HCT116 (cell line): ENCODE data around the gene MRGPRE. TPM values are rescaled to one million over a fixed set of nuclear protein-coding genes. Genes with fewer than 3 reads are reported as not detected.

Experiments
- ATAC-seq: fragments of 200-7000 bp; cut with Tn5 transposase; 2 replicates; pipeline ENCODE4 v1.9.1; 2020; ENCODE audit warnings: mild to moderate bottlenecking, moderate library complexity
- BruUV-seq: library from RNA; stranded (reverse); fragments of 400-500 nt; replicated peaks from 2 replicates; lab custom pipeline; 2021; lab: Mats Ljungman, UMichigan
- CTCF ChIA-PET: fragments of 300-600 bp; sonication (Branson Sonifier 250); formaldehyde crosslinking; loops from one replicate; lab custom pipeline; 2021; ENCODE audit warnings: antibody characterized with exemption; lab: Charles Lee
- POLR2A ChIA-PET: fragments of 300-600, 350-600 bp; sonication (Branson Sonifier 250); formaldehyde crosslinking; loops from one replicate; lab custom pipeline; 2021; ENCODE audit warnings: antibody characterized with exemption; lab: Charles Lee
- RAD21 ChIA-PET, 2 experiments: fragments of 300-600 bp; sonication (Branson Sonifier 250); formaldehyde crosslinking; loops; one replicate each; lab custom pipeline; 2023; ENCODE audit warnings: low total read pairs in 2 of 2; ENCODE audit not compliant: uncharacterized antibody in 2 of 2, unreplicated experiment in 2 of 2, low non-redundant PET in 1 of 2; lab: Charles Lee
- DNase-seq: peaks from one replicate; pipeline ENCODE4 v3.0.0-alpha.2; 2010; ENCODE audit warnings: low read depth, low spot score
- H2AFZ ChIP-seq: fragments of 200-600 bp; shearing (Covaris generic), sonication (generic); 2 replicates; pipeline ENCODE4 v1.6.1; 2017; ENCODE audit warnings: low read depth, mixed run types, mixed read lengths, antibody characterized with exemption, low read length; ENCODE audit not compliant: poor library complexity, severe bottlenecking
- H3K27ac ChIP-seq: 2 replicates; pipeline ENCODE4 v1.5.1; 2012; ENCODE audit warnings: low read depth, low read length
- H3K27me3 ChIP-seq: fragments of 200-600 bp; sonication (generic); 2 replicates; pipeline ENCODE4 v1.6.1; 2016; ENCODE audit warnings: mixed run types, low read length, mixed read lengths; ENCODE audit not compliant: insufficient read depth
- H3K36me3 ChIP-seq, 2 experiments: fragments of 200-500 bp in 1 of 2; fragments of 200-600 bp in 1 of 2; sonication (Bioruptor generic) in 1 of 2; sonication (generic) in 1 of 2; 2 replicates each; pipeline versions ENCODE4 v1.5.1 to v1.6.1; 2014 to 2016; ENCODE audit warnings: low read length in 2 of 2, inconsistent platforms in 1 of 2, mixed read lengths in 1 of 2, mixed run types in 1 of 2; ENCODE audit not compliant: insufficient read depth in 2 of 2, control insufficient read depth in 1 of 2
- H3K4me1 ChIP-seq, 2 experiments: fragments of 200-600 bp in 1 of 2; sonication (generic) in 1 of 2; 2 replicates each; pipeline versions ENCODE4 v1.5.1 to v1.6.1; 2012 to 2017; ENCODE audit warnings: low read length in 2 of 2, inconsistent platforms in 1 of 2, mild to moderate bottlenecking in 1 of 2, mixed read lengths in 1 of 2, mixed run types in 1 of 2, moderate library complexity in 1 of 2; ENCODE audit not compliant: insufficient read depth in 2 of 2, control insufficient read depth in 1 of 2
- H3K4me2 ChIP-seq: fragments of 200-600 bp; sonication (generic); 2 replicates; pipeline ENCODE4 v1.6.1; 2017; ENCODE audit warnings: mixed run types, low read length, mixed read lengths
- H3K4me3 ChIP-seq, 2 experiments: fragments of 200-600 bp in 1 of 2; sonication (generic) in 1 of 2; replicated peaks in 1 of 2; 2 replicates each; pipeline ENCODE4 v1.5.1; 2011 to 2016; ENCODE audit warnings: low read length in 2 of 2, control low read depth in 1 of 2, low read depth in 1 of 2, mild to moderate bottlenecking in 1 of 2, mixed read lengths in 1 of 2, mixed run types in 1 of 2
- H3K79me2 ChIP-seq: fragments of 200-600 bp; sonication (generic); 2 replicates; pipeline ENCODE4 v1.6.1; 2017; ENCODE audit warnings: mild to moderate bottlenecking, mixed run types, low read length, moderate library complexity, mixed read lengths; ENCODE audit not compliant: insufficient read depth
- H3K9ac ChIP-seq: fragments of 200-600 bp; sonication (generic); 2 replicates; pipeline ENCODE4 v1.6.1; 2016; ENCODE audit warnings: low read length, mixed read lengths
- H3K9me2 ChIP-seq: fragments of 200-600 bp; sonication (generic), shearing (Covaris generic); 2 replicates; pipeline ENCODE4 v1.6.1; 2017; ENCODE audit warnings: mixed run types, mild to moderate bottlenecking, moderate library complexity; ENCODE audit not compliant: insufficient read depth
- H3K9me3 ChIP-seq, 2 experiments: fragments of 200-500 bp in 1 of 2; fragments of 200-600 bp in 1 of 2; sonication (Bioruptor generic) in 1 of 2; sonication (generic) in 1 of 2; 2 replicates each; pipeline ENCODE4 v1.6.1; 2014 to 2017; ENCODE audit warnings: low read length in 2 of 2, mixed read lengths in 2 of 2, inconsistent platforms in 1 of 2, low read depth in 1 of 2, mild to moderate bottlenecking in 1 of 2, mixed run types in 1 of 2, moderate library complexity in 1 of 2; ENCODE audit not compliant: control insufficient read depth in 1 of 2, insufficient read depth in 1 of 2
- H4K20me1 ChIP-seq: fragments of 200-600 bp; sonication (generic), shearing (Covaris generic); 2 replicates; pipeline ENCODE4 v1.6.1; 2017; ENCODE audit warnings: mixed run types, mild to moderate bottlenecking, moderate library complexity; ENCODE audit not compliant: insufficient read depth
- CBX3 ChIP-seq: IDR thresholded peaks from 2 replicates; pipeline ENCODE4 v1.6.1; 2012; ENCODE audit warnings: low read depth
- EZH2 ChIP-seq: fragments of 200-600 bp; sonication (generic); IDR thresholded peaks from 2 replicates; pipeline ENCODE4 v1.6.1; 2017; ENCODE audit warnings: antibody characterized with exemption, mixed run types
- RAD21 ChIP-seq: IDR thresholded peaks from 2 replicates; pipeline ENCODE4 v1.6.1; 2012; ENCODE audit warnings: low read depth, mild to moderate bottlenecking
- YY1 ChIP-seq: IDR thresholded peaks from 2 replicates; pipeline ENCODE4 v1.6.1; 2011; ENCODE audit warnings: low read length, low read depth, moderate library complexity, mild to moderate bottlenecking; ENCODE audit not compliant: insufficient replicate concordance; ENCODE audit errors: extremely low read depth
- ZFX ChIP-seq: fragments of 450-650 bp; IDR thresholded peaks from 2 replicates; pipeline ENCODE4 v1.6.1; 2017
- intact Hi-C: fragments of 100-400 bp; cut with micrococcal nuclease; formaldehyde crosslinking; loops from 2 replicates; pipeline ENCODE4 v1.10.0; 2022
- total RNA-seq: library from RNA; stranded (reverse); gene quantifications from one replicate; pipeline ENCODE4 v1.2.1, GENCODE V29; 2021; ENCODE audit not compliant: unreplicated experiment
- TF ChIP-seq, protein P1 (sequence below): IDR thresholded peaks from 2 replicates; pipeline ENCODE4 v1.6.1; 2012; ENCODE audit warnings: low read depth

Gene MRGPRE
- total RNA-seq, 1 experiment from 2014 or later = not detected

DNA sequence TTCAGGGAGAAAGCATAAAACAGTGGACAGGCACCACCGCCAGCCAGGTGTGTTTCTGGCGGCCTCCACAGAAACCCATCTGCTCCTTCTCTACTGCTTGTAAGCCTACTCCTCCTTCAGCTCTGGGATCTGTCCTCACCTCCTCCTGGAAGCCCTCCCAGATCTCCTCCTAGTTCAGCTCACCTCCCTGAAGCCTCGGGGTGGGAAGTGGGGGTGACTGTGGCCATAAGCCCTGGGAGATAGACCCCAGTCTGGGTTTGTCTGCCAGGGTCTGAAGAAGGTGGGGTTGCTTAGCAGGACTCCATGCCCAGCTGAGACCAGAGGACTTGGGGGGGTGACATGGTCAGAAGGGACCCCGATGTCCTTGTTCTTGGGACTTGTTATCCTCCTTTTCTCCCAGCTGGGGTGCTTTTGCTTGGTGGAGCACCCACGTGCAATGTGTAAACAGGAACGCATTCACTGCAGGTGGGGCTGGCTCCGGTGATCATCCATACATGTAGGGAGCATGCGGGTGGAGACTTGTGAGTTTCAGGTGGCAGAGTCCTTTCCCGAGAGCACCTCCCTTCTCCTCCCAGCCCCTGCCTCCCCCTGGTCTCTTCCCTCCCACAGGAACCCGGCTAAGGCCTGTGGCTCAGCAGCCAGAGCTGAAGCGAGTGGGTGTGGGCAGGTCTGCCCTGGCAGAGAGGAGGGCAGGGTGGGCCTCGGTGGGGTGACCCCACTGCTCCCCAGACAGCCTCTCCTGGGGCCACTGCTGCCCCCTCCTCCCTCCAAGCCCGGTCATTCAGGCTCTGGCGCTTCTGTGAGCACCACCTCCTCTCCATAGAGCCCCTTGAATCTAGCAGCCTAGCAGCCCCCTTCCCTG lies 39.5 kb downstream of the MRGPRE start:
- no TSS peak for BruUV-seq
- Histone ChIP-seq H3K9me3 (no peaks in the 10 kb centered on the region), H3K27ac (no peak overlapping the region), H3K27me3 (no peaks in the 10 kb centered on the region), H3K79me2 (no peaks in the 10 kb centered on the region), H3K4me3 (no peak overlapping the region), H4K20me1 (no peaks in the 10 kb centered on the region), H3K36me3 (no peaks in the 10 kb centered on the region), H3K9me2 (no peaks in the 10 kb centered on the region), H2AFZ (no peak overlapping the region), H3K4me2 (no peak overlapping the region), H3K9ac (no peak overlapping the region), H3K4me1 (no peaks in the 10 kb centered on the region)
- TF ChIP-seq, protein P1, sequence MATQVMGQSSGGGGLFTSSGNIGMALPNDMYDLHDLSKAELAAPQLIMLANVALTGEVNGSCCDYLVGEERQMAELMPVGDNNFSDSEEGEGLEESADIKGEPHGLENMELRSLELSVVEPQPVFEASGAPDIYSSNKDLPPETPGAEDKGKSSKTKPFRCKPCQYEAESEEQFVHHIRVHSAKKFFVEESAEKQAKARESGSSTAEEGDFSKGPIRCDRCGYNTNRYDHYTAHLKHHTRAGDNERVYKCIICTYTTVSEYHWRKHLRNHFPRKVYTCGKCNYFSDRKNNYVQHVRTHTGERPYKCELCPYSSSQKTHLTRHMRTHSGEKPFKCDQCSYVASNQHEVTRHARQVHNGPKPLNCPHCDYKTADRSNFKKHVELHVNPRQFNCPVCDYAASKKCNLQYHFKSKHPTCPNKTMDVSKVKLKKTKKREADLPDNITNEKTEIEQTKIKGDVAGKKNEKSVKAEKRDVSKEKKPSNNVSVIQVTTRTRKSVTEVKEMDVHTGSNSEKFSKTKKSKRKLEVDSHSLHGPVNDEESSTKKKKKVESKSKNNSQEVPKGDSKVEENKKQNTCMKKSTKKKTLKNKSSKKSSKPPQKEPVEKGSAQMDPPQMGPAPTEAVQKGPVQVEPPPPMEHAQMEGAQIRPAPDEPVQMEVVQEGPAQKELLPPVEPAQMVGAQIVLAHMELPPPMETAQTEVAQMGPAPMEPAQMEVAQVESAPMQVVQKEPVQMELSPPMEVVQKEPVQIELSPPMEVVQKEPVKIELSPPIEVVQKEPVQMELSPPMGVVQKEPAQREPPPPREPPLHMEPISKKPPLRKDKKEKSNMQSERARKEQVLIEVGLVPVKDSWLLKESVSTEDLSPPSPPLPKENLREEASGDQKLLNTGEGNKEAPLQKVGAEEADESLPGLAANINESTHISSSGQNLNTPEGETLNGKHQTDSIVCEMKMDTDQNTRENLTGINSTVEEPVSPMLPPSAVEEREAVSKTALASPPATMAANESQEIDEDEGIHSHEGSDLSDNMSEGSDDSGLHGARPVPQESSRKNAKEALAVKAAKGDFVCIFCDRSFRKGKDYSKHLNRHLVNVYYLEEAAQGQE = no peak
- TF ChIP-seq RAD21 (no peak), EZH2 (no peak), CBX3 (no peak), YY1 (no peak), ZFX (no peak)
- intact Hi-C loops = no loop called here
- ChIA-PET CTCF (no interaction called here), RAD21 (no interaction called here), POLR2A (no interaction called here)
- DNase-seq = no peak
- ATAC-seq = no peak
